HepG2 (cell line): ENCODE data around the gene FOXE3. TPM values are rescaled to one million over a fixed set of nuclear protein-coding genes. Genes with fewer than 3 reads are reported as not detected.
A peak's percentile ranks its signal among the peaks of the same experiment; 100 is the strongest.

Experiments
- AGO1 ChIP-seq: fragments of 200-400 bp; formaldehyde crosslinking; IDR thresholded peaks from 2 replicates; pipeline ENCODE4 v1.6.1; 2017; ENCODE audit warnings: mild to moderate bottlenecking, low read depth, low read length, moderate library complexity; ENCODE audit not compliant: poor library complexity, severe bottlenecking
- AKAP8 ChIP-seq: sonication (generic); formaldehyde crosslinking; IDR thresholded peaks from 2 replicates; pipeline ENCODE4 v1.5.1; 2020; ENCODE audit warnings: mild to moderate bottlenecking, missing genetic modification reagents
- CHCHD3 ChIP-seq: sonication (generic); formaldehyde crosslinking; IDR thresholded peaks from 2 replicates; pipeline ENCODE4 v1.8.0; 2022; ENCODE audit warnings: mild to moderate bottlenecking, missing genetic modification reagents, moderate library complexity
- HNF4A ChIP-seq: sonication (generic); formaldehyde crosslinking; IDR thresholded peaks from 2 replicates; pipeline ENCODE4 v1.4.0; 2020; ENCODE audit warnings: missing genetic modification reagents
- KDM3A ChIP-seq: IDR thresholded peaks from 2 replicates; pipeline ENCODE4 v1.6.1; 2018; ENCODE audit warnings: low read depth, missing compliant biosample characterization
- MYC ChIP-seq: sonication (generic); formaldehyde crosslinking; IDR thresholded peaks from 2 replicates; pipeline ENCODE4 v1.9.0; 2021; ENCODE audit warnings: missing genetic modification reagents, borderline replicate concordance
- NONO ChIP-seq, 2 experiments: fragments of 450-650 bp in 1 of 2; sonication (generic) in 1 of 2; formaldehyde crosslinking in 1 of 2; IDR thresholded peaks in 1 of 2; conservative IDR thresholded peaks in 1 of 2; 2 replicates each; pipeline versions ENCODE4 v1.6.1 to v1.8.0; 2017 to 2022; ENCODE audit warnings: mild to moderate bottlenecking in 1 of 2, missing genetic modification reagents in 1 of 2, moderate library complexity in 1 of 2
- PHF21A ChIP-seq: sonication (generic); formaldehyde crosslinking; IDR thresholded peaks from 2 replicates; pipeline ENCODE4 v1.5.0; 2020; ENCODE audit warnings: mild to moderate bottlenecking, missing genetic modification reagents
- RXRA ChIP-seq: sonication (generic); formaldehyde crosslinking; IDR thresholded peaks from 2 replicates; pipeline ENCODE4 v1.5.1; 2020; ENCODE audit warnings: missing genetic modification reagents
- SAFB2 ChIP-seq: sonication (generic); formaldehyde crosslinking; IDR thresholded peaks from 2 replicates; pipeline ENCODE4 v1.5.1; 2020; ENCODE audit warnings: missing genetic modification reagents, low read depth, mild to moderate bottlenecking, borderline replicate concordance
- SMARCC2 ChIP-seq: fragments of 450-650 bp; IDR thresholded peaks from 2 replicates; pipeline ENCODE4 v1.6.1; 2017; ENCODE audit warnings: antibody characterized with exemption, mild to moderate bottlenecking
- SNAI1 ChIP-seq: sonication (generic); formaldehyde crosslinking; IDR thresholded peaks from 2 replicates; pipeline ENCODE4 v1.5.0; 2020; ENCODE audit warnings: mild to moderate bottlenecking, missing genetic modification reagents, borderline replicate concordance
- ZFP36 ChIP-seq: fragments of 150-350 bp; IDR thresholded peaks from 2 replicates; pipeline ENCODE4 v1.6.1; 2018; ENCODE audit warnings: borderline replicate concordance, low read length, low read depth; ENCODE audit not compliant: partially characterized antibody
- ZFP36L1 ChIP-seq: sonication (generic); formaldehyde crosslinking; IDR thresholded peaks from 2 replicates; pipeline ENCODE4 v1.8.0; 2022; ENCODE audit warnings: mild to moderate bottlenecking, missing genetic modification reagents, moderate library complexity
- ZFP62 ChIP-seq: sonication (generic); formaldehyde crosslinking; IDR thresholded peaks from 2 replicates; pipeline ENCODE4 v1.4.0; 2020; ENCODE audit warnings: missing genetic modification reagents
- ZKSCAN1 ChIP-seq: fragments of 150-350 bp; IDR thresholded peaks from 2 replicates; pipeline ENCODE4 v1.6.1; 2014; ENCODE audit warnings: low read length
- ZMAT5 ChIP-seq: sonication (generic); formaldehyde crosslinking; IDR thresholded peaks from 2 replicates; pipeline ENCODE4 v1.5.0; 2020; ENCODE audit warnings: mild to moderate bottlenecking, low read depth, missing genetic modification reagents, borderline replicate concordance
- ZNF235 ChIP-seq: sonication (generic); formaldehyde crosslinking; IDR thresholded peaks from 2 replicates; pipeline ENCODE4 v1.8.1; 2023; ENCODE audit warnings: mild to moderate bottlenecking, missing genetic modification reagents, borderline replicate concordance
- ZNF253 ChIP-seq: sonication (generic); formaldehyde crosslinking; IDR thresholded peaks from 2 replicates; pipeline ENCODE4 v1.8.0; 2022; ENCODE audit warnings: mild to moderate bottlenecking, missing genetic modification reagents, borderline replicate concordance
- ZNF510 ChIP-seq: sonication (generic); formaldehyde crosslinking; IDR thresholded peaks from 2 replicates; pipeline ENCODE4 v1.4.0; 2020; ENCODE audit warnings: low read depth, mild to moderate bottlenecking, missing genetic modification reagents
- ZNF550 ChIP-seq: sonication (generic); formaldehyde crosslinking; IDR thresholded peaks from 2 replicates; pipeline ENCODE4 v1.4.0; 2020; ENCODE audit warnings: mild to moderate bottlenecking, missing genetic modification reagents, borderline replicate concordance
- ZNF776 ChIP-seq: sonication (generic); formaldehyde crosslinking; IDR thresholded peaks from 2 replicates; pipeline ENCODE4 v1.4.0; 2020; ENCODE audit warnings: mild to moderate bottlenecking, missing genetic modification reagents
- ZNF781 ChIP-seq: sonication (generic); formaldehyde crosslinking; IDR thresholded peaks from 2 replicates; pipeline ENCODE4 v1.5.1; 2020; ENCODE audit warnings: borderline replicate concordance, mild to moderate bottlenecking, missing genetic modification reagents; ENCODE audit errors: not compliant biosample characterization
- ZNF816 ChIP-seq: sonication (generic); formaldehyde crosslinking; IDR thresholded peaks from 2 replicates; pipeline ENCODE4 v1.8.0; 2022; ENCODE audit warnings: missing genetic modification reagents, mild to moderate bottlenecking, borderline replicate concordance
- ZSCAN30 ChIP-seq: sonication (generic); formaldehyde crosslinking; IDR thresholded peaks from 2 replicates; pipeline ENCODE4 v1.5.0; 2020; ENCODE audit warnings: mild to moderate bottlenecking, missing genetic modification reagents
- polyA plus RNA-seq, 8 experiments: library from polyadenylated mRNA; depleted of rRNA in 3 of 8; stranded (reverse) in 7 of 8; unstranded in 1 of 8; fragments of >200 nt; fragmentation: Illumina TruSeq in 4 of 8; extraction: Trizol in 4 of 8; gene quantifications; 2 replicates each; pipeline versions ENCODE4 v1.2.1 to v1.2.3, GENCODE V29; 2011 to 2016; ENCODE audit warnings: low read depth in 4 of 8, missing spikeins in 1 of 8, mixed read lengths in 1 of 8; ENCODE audit not compliant: insufficient read depth in 1 of 8
- total RNA-seq, 5 experiments: library from RNA; depleted of rRNA; stranded (reverse); fragments of >200 nt; fragmentation: Illumina TruSeq; extraction: Trizol; gene quantifications; 2 replicates each; pipeline ENCODE4 v1.2.3, GENCODE V29; 2016; ENCODE audit warnings: low read depth in 1 of 5
- TF ChIP-seq, protein P1 (sequence below): sonication (generic); formaldehyde crosslinking; IDR thresholded peaks from 2 replicates; pipeline ENCODE4 v1.4.0; 2020; ENCODE audit warnings: mild to moderate bottlenecking, missing genetic modification reagents
- TF ChIP-seq, protein P2 (sequence below): sonication (generic); formaldehyde crosslinking; IDR thresholded peaks from 2 replicates; pipeline ENCODE4 v1.4.0; 2020; ENCODE audit warnings: mild to moderate bottlenecking, missing genetic modification reagents

The FOXE3 gene
- total and polyA plus RNA-seq, 2 of the 13 experiments (the other 11 are each of a cell fraction or from before 2014, with no cell fraction given) = not detected

GRCh38 chr1:47436304-47436978, 20.4 kb downstream of the FOXE3 start (continued):
- no peak for TF ChIP-seq ZMAT5 (CRISPR knock-in tag)
- TF ChIP-seq ZNF550 = no peak
- TF ChIP-seq PHF21A (CRISPR knock-in tag) = 0 out of 2 replicates have a peak, but pooled peaks have one; percentile 40
- TF ChIP-seq, protein P1, sequence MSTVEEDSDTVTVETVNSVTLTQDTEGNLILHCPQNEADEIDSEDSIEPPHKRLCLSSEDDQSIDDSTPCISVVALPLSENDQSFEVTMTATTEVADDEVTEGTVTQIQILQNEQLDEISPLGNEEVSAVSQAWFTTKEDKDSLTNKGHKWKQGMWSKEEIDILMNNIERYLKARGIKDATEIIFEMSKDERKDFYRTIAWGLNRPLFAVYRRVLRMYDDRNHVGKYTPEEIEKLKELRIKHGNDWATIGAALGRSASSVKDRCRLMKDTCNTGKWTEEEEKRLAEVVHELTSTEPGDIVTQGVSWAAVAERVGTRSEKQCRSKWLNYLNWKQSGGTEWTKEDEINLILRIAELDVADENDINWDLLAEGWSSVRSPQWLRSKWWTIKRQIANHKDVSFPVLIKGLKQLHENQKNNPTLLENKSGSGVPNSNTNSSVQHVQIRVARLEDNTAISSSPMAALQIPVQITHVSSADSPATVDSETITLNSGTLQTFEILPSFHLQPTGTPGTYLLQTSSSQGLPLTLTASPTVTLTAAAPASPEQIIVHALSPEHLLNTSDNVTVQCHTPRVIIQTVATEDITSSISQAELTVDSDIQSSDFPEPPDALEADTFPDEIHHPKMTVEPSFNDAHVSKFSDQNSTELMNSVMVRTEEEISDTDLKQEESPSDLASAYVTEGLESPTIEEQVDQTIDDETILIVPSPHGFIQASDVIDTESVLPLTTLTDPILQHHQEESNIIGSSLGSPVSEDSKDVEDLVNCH (CRISPR knock-in tag) = 0 out of 2 replicates have a peak, but pooled peaks have one; percentile 50
- no peak for TF ChIP-seq NONO (IDR thresholded peaks at IDR 0.05)
- TF ChIP-seq NONO (CRISPR knock-in tag; conservative IDR thresholded peaks at IDR 0.05) = peak; percentile 55; the same call in 1 of the 2 replicates
- no peak for TF ChIP-seq ZFP62 (CRISPR knock-in tag)
- TF ChIP-seq AKAP8 (CRISPR knock-in tag) = no peak; the same call in 1 of the 2 replicates
- TF ChIP-seq ZNF816 (CRISPR knock-in tag) = 0 out of 2 replicates have a peak, but pooled peaks have one; percentile 41
- TF ChIP-seq SMARCC2 = no peak
- TF ChIP-seq ZNF510 = 0 out of 2 replicates have a peak, but pooled peaks have one; percentile 24
- peak; percentile 56 for TF ChIP-seq HNF4A (CRISPR knock-in tag)
- no peak for TF ChIP-seq ZNF235 (CRISPR knock-in tag)
- no peak for TF ChIP-seq KDM3A (CRISPR knock-in tag)
- TF ChIP-seq SAFB2 (CRISPR knock-in tag) = no peak
- no peak for TF ChIP-seq ZKSCAN1
- no peak for TF ChIP-seq ZFP36L1 (CRISPR knock-in tag)
- 0 out of 2 replicates have a peak, but pooled peaks have one; percentile 53 for TF ChIP-seq CHCHD3 (CRISPR knock-in tag)
- TF ChIP-seq ZNF781 (CRISPR knock-in tag) = peak; percentile 54
- no peak for TF ChIP-seq ZFP36
- TF ChIP-seq SNAI1 = no peak
- TF ChIP-seq, protein P2, sequence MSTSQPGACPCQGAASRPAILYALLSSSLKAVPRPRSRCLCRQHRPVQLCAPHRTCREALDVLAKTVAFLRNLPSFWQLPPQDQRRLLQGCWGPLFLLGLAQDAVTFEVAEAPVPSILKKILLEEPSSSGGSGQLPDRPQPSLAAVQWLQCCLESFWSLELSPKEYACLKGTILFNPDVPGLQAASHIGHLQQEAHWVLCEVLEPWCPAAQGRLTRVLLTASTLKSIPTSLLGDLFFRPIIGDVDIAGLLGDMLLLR (CRISPR knock-in tag) = no peak
- no peak for TF ChIP-seq ZSCAN30 (CRISPR knock-in tag)
- TF ChIP-seq RXRA (CRISPR knock-in tag) = 0 out of 2 replicates have a peak, but pooled peaks have one; percentile 21
- 0 out of 2 replicates have a peak, but pooled peaks have one; percentile 23 for TF ChIP-seq MYC (CRISPR knock-in tag)
- no peak for TF ChIP-seq ZNF776
- no peak for TF ChIP-seq ZNF253 (CRISPR knock-in tag)
- no peak for TF ChIP-seq AGO1
